HG02840 (cell line): ENCODE measurements around the gene CARD10.

Experiments
- ATAC-seq: cut with Tn5 transposase; IDR thresholded peaks from one replicate; pipeline ENCODE4 v1.9.1; 2021; ENCODE audit warnings: mild to moderate bottlenecking, moderate library complexity, moderate number of reproducible peaks; ENCODE audit not compliant: unreplicated experiment, low FRiP score

Gene CARD10

DNA sequence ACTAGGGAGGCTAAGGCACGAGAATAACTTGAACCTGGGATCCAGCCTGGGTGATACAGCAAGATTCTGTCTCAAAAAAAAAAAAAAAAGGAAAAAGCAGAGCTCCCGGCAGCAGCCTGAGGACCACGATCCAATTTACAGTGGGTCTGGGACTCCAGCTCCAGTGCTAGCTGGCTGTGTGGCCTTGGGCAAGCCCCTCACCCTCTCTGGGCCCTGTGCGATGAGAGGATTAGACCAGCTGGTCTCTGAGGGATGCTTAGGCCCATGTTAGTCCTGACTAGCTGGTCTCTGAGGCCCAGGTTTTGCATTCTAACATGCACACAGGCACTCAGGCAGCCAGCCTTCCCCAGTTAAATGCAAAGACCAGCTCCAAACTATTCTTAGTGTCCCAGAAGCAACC, 13.7 kb downstream of the CARD10 start:
- no peak for ATAC-seq

DNA sequence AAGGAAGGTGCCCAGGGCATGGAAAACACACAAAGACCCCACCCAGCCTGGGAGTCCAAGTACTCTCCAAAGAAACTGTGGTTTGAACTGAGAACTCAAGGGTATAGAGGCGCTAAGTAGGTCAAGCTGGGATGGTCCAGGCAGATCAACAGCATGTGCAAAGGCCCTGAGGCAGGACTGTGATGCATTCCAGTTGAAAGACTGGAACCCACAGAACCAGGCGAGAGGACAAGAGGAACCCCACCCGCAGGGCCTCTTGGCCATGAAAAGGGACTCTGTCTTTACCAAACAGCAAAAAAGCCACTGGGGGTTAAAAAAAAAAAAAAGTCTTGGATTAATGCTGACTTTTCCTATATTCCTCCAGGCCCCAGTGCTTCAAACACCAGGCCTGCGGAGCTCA, 14.3 kb downstream of the CARD10 start:
- no peak for ATAC-seq

DNA sequence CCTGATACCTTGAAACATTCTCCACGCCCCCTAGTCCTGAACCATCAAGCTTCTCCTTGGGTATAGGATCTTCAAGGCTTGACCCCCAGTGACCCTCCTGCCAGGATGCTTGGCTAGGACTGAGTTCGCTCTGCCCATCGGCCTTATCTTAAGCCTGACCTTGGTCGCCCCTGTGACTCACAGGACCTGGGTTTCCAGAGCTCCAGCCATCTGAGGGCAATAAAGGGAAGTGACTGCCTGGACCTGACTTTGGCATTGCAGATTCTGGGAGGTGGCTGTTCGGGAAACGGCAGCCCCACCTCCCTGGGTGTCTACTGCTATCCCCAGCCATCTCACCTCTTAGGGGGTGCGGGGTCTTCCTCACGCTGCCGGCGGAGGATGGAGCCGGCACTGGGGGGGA, 15.4 kb downstream of the CARD10 start:
- ATAC-seq: no peak

DNA sequence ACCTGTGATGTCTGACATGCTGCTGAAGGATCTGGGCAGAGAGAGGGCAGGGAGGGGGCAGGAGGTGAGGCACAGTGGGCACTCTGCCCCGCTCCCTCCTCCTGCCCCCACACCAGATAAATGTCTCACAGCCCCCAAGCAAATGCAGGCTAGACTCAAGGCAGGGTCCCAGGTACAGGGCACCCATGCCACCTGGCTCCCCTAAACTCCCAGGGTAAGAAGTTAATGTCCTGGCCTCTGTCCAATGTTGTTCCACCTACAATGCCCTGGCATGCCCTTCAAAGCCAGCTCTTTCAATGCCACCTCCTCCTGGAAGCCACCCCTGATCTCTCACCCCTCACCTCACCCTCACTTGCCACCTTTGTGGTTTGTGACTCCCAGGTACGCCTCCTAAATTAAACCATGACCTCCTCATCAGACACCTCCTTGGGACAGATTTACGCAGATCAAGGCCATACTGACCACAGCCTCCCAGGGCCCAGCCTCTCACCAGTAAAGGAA, 16.0 kb downstream of the CARD10 start:
- no peak for ATAC-seq

DNA sequence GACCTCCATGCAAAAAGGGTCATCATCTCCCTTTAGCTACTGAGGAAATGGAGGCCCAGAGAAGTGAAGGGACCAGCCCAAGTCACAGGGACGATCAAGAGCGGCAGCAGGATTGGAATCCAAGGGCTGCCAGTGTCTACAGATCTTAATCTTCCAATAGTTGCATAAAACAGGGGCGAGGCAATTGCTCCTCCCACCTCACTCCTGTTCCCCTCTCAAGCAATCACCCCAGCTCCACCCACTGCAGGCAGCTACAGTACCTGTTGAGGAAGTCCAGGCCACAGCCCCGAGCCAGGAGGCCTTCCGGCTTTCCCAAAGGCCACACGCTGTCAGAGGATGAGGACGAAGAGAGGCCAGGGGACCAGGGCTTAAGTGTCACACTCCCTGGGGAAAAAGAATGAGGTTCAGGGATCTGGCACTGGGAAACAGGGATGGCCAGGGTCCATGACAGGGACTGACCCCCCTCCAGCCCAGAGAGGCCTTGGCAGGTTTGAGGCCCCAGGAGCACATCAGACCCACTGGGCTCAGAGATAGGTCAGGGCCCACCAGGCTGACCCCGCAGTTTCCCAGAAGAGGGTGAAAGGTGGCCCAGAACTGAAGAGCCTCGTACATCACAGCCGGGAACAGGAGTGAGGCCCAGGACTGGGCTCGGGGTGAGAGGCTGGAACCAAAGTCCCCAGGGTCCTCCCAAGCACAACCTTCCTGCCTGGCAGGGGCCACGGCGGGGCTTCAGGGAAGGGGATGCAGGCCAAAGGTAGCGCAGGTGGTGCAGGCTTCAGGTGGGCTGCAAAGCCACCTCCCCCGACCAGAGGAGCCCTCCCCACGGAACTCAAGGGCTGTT, 16.7 kb downstream of the CARD10 start:
- no peak for ATAC-seq

DNA sequence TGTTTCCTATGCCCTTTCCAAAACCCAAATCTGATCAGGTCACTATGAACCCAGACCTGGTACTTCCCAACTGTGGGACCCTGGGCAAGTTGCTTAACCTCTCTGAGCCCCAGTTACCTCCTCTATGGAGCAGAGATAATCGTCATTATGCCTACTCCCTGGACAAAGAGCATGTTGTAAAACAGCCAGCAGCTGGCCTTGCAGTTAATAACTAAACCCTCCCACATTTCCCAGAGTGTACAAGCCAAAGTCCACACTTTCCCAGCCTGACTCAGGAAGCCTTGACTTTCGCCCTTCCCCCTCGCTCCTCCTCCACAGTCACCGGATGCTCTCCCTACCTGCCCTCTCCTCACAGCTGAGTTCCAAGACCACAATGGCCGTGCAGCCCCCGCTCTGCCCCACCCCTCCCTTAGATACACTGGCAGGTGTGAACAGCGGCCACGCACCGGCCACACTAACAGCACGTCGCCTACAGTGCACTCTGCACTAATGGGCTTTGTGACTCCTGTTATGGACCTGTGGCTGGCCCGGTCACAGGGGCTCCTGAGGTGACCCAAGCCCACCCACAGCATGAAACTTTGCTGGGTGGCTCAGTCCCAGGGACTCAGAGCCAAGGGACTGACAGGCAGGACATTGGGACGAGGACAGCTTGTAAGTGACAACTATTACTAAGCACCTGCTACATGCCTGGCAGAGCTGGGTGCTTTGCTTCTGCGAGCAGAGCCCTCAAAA, 17.4 kb downstream of the CARD10 start:
- ATAC-seq: no peak

DNA sequence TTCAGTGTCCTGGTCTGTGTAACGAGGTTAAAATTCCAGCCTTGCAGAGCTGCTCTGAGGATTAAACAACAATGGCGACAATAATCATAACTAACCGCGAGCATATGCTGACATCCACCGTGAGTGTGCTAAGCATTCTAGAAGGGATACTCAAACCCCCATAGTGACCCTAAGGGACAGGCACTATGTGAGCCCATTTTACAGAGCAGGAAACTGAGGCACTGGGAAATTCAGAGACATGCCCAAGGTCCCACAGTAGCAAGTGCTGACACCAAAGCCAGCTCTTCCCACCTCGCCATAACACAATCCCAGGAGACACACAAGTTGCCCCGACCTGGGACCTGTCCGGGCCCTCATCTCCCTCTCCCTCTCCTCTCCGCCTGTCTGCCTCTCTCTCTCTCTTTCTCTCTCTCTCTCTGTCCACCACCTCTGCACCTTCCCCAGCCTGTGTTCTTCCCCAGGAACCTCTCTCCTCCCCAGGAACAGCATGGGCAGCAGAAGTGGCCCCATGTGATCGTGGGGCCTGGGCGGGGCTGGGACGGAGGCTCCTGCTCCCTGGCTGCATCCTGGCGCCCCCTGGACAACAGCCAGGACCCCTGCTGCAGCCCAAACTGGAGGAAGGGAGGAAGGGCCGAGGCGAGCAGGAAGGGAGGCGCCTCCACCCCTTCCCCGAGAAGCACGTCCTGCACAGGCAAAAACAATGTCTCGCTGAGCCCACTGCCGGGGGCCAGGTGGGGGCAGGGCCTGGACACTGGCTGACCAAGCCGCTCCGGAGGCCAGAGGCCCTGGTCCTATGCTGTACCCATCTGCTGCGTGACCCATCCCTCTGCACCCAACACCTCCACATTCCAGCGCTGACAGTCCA, 18.2 kb downstream of the CARD10 start:
- no peak for ATAC-seq

DNA sequence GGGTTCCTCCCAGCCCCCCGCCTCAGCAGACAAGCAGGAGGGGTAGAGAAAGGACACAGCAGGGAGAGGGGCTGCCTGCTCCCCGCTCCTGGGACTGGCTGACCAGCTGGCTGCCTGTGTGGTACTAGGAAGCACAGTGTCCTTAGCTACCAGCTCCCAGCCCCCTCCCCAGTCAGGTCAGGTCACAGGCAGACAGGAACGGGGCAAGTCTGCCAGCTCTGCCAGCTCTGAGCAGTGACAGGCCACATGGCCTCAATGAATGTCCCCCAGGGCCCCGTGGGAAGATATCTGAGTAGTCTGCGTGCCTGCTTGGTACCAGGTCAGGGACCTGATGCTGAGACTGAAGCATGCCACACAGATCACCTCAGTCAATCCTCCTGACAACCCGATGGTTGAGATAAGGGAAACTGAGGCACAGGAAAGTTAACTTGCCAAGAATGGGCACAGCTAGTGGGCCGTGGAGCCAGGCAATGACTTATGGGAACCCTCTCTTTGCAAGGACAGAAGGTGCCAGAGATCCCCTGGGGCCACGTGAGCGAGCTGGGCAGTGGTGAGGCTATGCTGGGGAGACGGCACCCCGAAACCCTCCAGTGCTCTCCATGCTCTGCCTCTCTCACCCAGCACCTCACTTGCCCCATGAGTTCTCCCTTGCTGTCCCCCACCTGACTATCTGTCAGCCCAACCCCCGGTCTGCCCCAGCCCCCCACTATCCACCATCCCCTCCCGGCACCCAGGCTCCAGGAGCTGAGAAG, 19.2 kb downstream of the CARD10 start:
- ATAC-seq: no peak

DNA sequence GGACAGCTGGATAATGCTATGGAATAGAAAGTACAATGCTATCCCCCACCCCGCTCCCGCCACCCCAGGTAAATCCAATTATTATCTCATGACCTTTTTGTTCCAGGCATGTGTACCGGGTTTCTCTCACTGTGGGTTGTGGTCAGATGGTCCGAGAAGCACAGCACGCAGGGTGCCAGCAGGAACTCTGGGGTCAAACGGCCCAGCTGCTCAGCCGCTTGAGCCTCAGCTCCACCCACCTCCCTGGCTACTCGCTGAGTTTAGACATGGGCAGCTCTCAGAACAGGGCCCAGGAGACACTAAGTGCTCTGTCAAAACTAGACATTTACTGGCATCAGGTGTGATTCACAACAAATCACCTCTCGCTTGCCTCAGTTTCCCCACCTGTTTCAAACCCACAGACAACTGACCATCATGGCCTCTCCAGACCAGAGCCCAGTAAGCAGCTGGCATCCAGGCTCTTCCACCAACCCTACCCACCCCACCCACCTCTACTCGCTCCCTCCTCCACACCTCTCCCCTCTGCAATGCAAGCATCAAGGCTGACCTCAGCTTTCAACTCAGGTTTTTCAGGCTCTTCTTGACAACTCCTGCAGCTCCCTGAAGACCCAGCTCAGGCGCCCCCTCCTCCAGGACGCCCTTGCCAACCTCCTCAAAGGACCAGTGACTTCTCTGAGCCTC, 20.0 kb downstream of the CARD10 start:
- ATAC-seq: no peak

DNA sequence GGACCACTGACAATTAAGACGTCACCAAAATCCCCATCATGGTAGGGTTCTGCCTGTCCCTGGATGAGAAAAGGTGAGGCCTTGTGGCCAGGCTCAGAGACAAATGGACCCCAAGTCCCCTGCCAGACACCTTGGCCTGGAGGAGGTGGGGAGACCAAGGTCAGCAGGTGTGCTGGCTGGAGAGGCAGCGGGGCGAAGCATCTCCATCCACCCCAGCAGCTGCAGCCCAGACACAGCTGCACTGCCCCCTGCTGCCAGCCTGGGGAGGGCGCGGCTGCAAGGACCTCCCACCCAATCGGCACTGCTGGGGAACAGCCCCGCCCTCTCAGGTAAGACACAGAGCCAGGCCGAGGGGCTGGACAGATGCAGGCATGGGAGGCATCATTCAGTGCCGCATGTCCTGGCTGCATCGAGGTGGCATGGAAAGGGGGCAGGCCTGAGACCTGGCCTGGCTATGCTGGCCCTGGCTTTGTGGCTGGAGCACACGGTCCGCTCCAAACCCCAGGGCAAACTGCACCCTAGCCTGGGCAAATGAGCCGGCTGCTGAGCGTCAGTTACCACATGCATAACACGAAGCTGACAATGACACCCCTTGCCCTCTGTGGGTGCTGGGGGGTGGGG, 20.8 kb downstream of the CARD10 start:
- ATAC-seq: no peak

DNA sequence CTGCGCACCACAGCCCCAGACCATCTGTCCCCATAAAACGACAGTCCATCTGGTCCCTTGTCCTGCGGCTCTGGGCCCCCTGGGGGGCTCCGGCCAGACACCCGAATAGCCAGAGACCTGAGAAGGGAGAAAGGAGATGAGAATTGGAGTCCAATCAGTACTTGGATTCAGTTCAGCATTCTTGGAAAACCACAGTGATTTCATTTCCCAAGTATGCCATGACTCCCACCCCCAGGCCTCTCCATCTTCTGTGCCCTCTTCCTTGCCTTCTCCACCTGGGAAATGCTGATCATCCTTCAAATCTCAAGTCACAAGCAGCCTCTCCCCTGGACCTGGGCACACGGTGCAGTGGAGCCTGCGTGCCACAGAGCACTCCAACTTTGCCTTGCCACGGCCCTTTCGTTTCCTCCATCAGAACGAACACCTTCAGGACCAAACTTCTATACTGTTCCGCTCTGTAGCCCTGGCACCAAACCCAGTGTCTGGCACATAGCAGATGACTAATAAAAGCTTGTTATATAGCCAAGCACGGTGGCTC, 22.1 kb downstream of the CARD10 start:
- ATAC-seq: no peak

DNA sequence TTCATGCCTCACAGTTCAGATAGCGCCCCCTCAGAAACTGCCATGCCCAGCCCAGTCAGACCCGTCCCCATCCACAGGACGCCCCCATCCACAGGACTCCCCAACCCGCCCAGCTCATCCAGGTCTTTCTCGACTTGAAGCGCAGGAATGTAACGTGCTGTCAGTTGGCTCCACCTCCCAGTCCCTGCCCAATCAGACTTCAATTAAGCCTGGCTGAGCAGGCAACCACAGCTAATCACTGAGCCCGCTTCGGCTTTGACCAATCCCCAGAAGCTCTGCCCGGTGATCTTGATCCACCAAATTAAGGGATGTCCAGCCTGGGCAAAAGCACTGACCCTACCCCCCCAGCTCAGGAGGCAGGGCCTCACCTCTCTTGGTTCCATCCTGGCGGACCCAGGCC, 22.6 kb downstream of the CARD10 start:
- ATAC-seq: no peak

DNA sequence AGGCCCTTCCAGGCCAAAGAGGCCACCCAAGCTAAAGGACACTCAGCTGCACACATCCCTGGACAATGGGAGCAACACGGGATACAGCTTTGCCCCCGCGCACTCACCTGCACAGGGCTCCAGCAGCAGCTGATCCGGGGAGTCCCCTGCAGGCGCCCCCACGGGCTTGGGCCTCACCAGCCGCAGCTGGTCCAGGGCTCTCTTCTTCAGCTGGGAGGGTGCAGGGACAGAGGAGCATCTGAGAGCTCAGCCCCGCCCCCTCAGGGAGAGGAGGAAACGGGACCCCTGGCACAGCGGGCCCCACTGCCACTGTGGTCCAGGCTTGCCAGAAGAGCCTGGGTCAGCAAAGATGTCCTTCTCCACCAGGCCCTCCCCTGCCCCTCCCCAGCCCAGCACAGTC, 25.2 kb downstream of the CARD10 start:
- no peak for ATAC-seq

DNA sequence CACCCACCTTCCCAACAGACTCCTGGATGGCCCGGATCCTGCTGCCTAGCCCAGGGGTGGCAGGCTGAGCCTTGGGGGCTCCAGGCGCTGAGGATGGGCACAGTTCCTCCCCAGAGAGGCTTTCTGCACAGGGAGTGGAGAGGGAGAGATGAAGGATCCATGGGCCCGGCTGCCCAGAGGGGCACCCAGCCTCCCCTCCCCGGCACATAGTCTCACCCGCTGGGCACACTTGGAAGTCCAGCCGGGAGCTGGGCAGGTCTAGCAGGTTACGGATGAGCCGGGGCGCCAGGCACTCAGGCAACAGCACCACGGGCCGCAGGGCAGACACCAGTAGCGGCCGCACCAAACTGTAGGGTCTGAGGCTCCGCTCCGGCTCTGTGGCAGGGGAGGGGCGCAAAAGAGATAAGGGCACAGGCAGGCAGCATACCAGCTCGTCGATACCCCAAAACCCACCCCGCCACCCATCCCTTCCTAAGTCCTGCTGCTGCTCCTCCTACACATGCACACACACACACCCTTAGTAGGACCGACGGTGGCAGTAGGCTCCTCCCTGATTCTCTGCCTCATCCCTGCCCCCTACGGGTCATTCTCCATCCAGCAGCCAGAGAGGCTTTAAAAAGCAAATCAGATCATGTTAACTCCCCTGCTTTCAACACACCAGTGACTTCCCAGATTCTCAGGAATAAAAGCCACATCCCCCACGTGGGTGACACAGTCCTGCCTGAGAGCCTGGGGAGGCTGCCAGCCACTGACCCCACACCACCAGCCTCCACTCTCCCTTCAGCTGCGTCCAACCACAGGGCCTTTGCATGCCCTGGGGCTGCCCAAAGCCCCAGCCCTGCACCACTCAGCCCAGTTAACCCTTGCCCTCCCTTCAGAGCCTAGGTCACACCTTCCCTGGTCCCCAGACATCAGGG, 26.5 kb downstream of the CARD10 start:
- no peak for ATAC-seq

DNA sequence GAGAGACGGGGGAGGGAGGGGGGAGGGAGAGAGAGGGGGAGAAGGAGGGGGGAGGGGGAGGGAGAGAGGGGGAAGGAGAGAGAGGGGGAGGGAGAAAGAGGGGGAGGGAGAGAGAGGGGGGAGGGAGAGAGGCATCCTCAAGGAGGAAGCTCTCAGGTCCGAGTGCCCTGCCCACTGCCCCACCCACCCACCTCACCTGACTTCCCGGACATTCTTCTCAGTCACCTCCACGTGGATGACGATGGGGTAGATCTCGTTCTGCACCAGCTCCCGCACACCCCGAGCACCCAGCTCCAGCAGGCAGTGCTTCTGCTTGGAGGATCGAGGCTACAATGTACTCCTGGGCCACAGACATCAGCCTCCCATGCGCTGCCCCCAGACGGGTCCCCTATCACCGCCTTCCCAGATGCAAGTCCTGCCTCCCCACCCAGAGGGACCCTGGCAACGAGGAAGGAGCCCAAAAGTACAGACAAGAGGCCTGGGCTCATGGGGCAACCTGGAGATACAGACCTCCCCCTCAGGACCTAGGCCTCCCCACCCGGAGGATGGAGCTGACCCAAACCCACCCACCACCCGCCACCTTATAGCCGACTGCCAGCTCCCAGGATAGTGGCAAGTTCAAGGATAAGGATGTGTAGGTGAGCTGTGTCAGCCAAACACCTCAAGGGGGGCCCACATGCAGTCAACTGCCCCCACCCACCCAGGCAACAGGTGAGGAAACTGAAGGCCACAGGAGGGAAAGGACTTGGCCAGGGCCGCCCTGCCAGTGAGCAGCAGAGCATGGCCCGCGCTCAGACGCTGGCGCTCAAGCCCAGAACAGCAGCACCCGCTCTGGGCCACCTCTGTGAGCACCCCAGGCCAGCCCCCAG, 27.4 kb downstream of the CARD10 start:
- ATAC-seq: no peak

DNA sequence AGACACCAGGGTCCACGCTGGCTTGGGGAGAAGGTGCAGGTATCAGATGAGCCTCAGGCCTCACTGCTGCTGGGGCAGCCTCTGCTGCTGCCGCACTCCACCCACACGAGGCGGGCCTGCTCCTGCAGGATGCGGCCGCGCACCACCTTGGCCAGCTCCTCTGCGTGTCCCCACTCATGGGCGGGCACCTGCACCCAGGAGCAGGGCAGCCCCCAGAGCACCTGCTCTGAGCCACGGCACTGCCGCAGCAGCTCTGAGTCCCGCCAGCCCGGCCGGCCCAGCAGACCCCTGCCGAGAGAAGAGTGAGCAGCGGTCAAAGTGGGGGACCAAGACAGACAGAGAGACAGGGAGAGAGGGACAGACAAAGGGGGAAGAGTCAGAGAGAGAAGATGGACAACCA, 28.1 kb downstream of the CARD10 start:
- ATAC-seq: no peak

DNA sequence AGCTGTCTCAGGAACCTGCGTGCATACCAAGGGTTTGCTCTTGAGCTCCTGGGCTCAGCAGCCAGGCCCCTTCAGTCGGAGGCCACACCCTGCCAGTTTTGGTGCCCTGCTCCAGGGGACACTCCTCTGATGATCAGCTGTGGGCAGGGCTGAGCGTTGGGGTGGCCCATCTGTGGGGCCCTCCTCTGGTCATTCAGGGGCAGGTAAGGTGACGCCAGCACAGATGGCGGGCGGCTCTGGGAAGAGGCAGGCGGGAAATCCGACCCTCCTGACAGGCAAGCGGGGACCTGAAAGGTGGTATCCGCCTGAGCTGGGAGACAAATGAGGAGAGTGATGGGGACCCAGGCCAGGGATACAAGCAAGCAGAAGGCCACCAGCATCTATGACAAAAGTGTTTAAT, 29.2 kb downstream of the CARD10 start:
- ATAC-seq: no peak
